ENCODE measurements around the gene FGF18.

The FGF18 gene

DNA sequence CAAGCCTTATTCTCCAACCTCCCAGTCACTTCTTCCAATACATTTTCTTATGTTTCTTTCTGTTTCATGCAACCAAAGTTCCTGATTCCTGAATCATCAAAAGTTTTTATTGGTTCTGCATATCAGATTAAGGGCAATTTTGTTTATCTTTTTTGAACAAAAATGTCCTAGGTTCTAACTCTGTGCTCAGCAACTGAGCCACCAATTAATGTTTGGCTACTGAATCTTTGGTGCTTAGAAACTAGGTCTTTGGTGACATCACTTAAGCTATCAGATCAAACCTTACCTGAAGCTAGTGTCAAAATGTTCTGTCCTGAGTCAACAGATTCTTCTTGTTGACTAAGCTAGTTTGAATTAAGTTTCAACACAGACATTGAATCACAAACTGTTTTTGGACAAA, 56.1 kb downstream of the FGF18 start:
- Histone ChIP-seq H3K4me1 (peaks cover 0 to 26% (median 10%) of the 10 kb centered on the region in 4 donors), H3K9me3 (no peaks in the 10 kb centered on the region), H3K27me3 (no peaks in the 10 kb centered on the region), H3K4me3 (no peak overlapping the region), H3K36me3 (no peaks in the 10 kb centered on the region), H3K27ac (no peak overlapping the region)
- TF ChIP-seq, protein P1, sequence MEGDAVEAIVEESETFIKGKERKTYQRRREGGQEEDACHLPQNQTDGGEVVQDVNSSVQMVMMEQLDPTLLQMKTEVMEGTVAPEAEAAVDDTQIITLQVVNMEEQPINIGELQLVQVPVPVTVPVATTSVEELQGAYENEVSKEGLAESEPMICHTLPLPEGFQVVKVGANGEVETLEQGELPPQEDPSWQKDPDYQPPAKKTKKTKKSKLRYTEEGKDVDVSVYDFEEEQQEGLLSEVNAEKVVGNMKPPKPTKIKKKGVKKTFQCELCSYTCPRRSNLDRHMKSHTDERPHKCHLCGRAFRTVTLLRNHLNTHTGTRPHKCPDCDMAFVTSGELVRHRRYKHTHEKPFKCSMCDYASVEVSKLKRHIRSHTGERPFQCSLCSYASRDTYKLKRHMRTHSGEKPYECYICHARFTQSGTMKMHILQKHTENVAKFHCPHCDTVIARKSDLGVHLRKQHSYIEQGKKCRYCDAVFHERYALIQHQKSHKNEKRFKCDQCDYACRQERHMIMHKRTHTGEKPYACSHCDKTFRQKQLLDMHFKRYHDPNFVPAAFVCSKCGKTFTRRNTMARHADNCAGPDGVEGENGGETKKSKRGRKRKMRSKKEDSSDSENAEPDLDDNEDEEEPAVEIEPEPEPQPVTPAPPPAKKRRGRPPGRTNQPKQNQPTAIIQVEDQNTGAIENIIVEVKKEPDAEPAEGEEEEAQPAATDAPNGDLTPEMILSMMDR (IDR thresholded peaks at IDR 0.05) = no peak
- intact Hi-C loops (cut with DNase I; ENCODE audit: low total_unique reads) = no loop called here
- no peak for DNase-seq

DNA sequence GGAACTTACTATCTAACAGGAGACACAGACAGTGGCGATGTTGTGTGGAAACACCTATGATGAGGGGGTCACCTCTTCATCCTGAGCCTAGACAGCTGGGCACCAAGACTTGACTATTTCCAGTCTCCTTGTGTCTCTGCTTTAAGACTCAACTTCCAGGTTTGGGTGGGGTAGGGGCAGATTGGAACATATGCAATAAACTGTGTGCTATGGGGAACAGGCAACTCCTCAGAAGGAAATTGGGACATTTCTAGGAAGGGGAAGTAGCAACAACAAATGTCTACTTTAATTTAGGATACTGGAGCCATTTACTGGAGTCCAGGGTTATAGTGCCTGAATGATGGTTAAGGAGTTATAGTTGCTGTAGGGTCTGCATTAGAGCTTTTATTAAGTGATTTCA, 57.3 kb downstream of the FGF18 start:
- no peak overlapping the region for H3K27ac ChIP-seq
- H3K36me3 ChIP-seq = no peaks in the 10 kb centered on the region
- no peaks in the 10 kb centered on the region for H3K27me3 ChIP-seq
- no peak for DNase-seq
- TF ChIP-seq, protein P1 (IDR thresholded peaks at IDR 0.05) = no peak
- H3K9me3 ChIP-seq = no peaks in the 10 kb centered on the region
- intact Hi-C loops (cut with DNase I; ENCODE audit: low total_unique reads) = no loop called here
- no peak overlapping the region for H3K4me3 ChIP-seq
- H3K4me1 ChIP-seq = peaks cover 0 to 36% (median 10%) of the 10 kb centered on the region in 4 donors

DNA sequence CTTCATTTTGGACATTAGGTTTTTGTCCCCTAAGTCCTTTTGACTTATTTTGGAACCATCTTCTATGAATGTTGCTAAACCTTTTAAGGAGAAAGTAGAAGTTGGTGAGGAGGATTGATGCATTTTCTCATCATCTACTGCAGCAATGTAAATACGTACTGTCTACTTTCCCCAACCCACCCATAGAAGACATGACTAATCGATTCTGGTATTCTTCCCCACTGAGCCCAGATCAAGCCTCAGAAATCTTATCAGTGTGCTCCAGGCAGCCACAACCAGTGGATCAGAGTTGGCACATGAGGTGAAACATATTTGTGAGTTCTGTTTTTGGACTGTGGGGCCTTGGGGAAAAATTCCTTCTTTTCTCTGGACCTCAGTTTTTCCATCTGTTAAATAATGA, 57.7 kb downstream of the FGF18 start:
- TF ChIP-seq, protein P1 (IDR thresholded peaks at IDR 0.05) = no peak
- peaks cover 0 to 40% (median 12%) of the 10 kb centered on the region in 4 donors for H3K4me1 ChIP-seq
- no peak for DNase-seq
- no peaks in the 10 kb centered on the region for H3K9me3 ChIP-seq
- H3K27me3 ChIP-seq = no peaks in the 10 kb centered on the region
- peak overlapping the region in 1 of 2 donors; percentile 19 for H3K27ac ChIP-seq
- intact Hi-C loops (cut with DNase I; ENCODE audit: low total_unique reads) = no loop called here
- H3K36me3 ChIP-seq = no peaks in the 10 kb centered on the region
- no peak overlapping the region for H3K4me3 ChIP-seq

DNA sequence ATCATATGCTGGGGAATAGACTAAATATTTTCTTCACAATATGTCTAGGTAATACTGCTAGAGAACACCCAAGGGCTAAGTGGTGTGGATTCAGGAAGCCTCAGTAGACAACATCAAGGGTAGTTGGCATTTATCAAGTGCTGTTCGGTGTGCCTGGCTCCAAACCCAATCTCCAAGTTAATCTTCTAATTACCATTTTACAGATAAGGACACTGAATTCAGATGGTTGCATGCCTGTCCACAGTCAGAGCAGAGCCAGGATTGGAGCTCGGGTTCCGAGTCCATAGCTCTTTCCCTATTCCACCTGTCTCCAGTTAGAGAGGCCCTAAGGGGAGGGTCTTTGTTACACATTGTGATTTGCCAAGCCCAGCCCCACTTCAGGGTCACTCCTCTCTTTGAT, 58.2 kb downstream of the FGF18 start:
- Histone ChIP-seq H3K4me1 (peaks cover 0 to 46% (median 14%) of the 10 kb centered on the region in 4 donors), H3K36me3 (no peaks in the 10 kb centered on the region), H3K27me3 (no peaks in the 10 kb centered on the region), H3K27ac (peak overlapping the region in 1 of 2 donors; percentile 19), H3K9me3 (no peaks in the 10 kb centered on the region), H3K4me3 (no peak overlapping the region)
- intact Hi-C loops (cut with DNase I; ENCODE audit: low total_unique reads) = no loop called here
- no peak for DNase-seq
- TF ChIP-seq, protein P1 (IDR thresholded peaks at IDR 0.05) = no peak

DNA sequence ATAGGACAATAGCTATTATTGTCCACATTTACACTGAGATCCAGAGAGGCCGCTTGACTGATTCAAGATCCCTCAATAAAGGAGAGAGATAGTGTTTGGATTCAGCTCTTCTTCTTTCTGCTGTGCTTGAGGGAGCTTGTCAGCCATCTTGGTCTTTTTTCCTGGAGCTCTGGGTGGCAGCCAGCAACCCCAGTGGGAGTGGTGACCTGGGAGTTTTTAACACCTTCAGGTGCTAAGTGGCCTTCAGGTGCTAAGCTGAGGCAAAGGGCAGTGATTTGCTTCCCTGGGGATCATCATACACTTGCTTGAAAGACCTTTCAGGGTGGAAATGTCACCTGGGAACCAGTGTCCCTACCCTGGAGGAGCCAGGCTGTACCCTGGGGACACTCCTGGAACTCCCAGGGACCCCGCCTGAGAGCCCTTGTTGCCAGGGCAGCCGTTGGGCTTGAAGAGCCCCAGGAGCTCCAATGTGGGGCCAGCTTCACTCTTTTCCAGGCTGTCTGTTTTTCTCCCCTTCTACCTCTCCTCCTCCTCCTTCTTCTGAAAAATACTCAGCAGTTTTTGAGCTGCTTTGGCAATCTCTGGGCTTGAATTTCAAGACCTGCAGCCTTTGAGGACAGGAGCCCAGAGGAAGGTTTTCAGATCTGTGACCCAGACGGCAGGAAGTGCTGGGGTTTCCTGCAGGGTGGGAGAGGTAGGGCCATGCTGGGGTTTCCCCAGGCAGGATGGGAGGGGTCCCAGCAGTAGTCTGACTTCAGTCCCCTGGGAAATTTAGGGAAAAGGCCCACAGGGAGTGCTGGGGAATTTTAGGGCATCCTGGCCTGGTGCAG, 59.7 kb downstream of the FGF18 start:
- DNase-seq = no peak
- Histone ChIP-seq H3K4me1 (peaks cover 0 to 61% (median 24%) of the 10 kb centered on the region in 4 donors), H3K27me3 (no peaks in the 10 kb centered on the region), H3K9me3 (no peaks in the 10 kb centered on the region), H3K4me3 (no peak overlapping the region), H3K36me3 (no peaks in the 10 kb centered on the region), H3K27ac (no peak overlapping the region)
- TF ChIP-seq, protein P1 (IDR thresholded peaks at IDR 0.05) = no peak
- intact Hi-C loops (cut with DNase I; ENCODE audit: low total_unique reads) = no loop called here

Measured in tibial artery (tissue), 4 donors.